A673 (cell line): ENCODE measurements around the gene NUP85. TPM values are rescaled to one million over a fixed set of nuclear protein-coding genes. Genes with fewer than 3 reads are reported as not detected.
"Not testable (repeated sequence)": the region's sequence is repeated elsewhere in the genome, so short reads cannot be mapped to it uniquely, and the experiment has no call there.

Experiments used
- BruUV-seq: library from RNA; stranded (reverse); fragments of 400-500 nt; replicated peaks from 2 replicates; lab custom pipeline; 2021; lab: Mats Ljungman, UMichigan
- CTCF ChIA-PET: fragments of 300-600 bp; sonication (Branson Sonifier 250); formaldehyde crosslinking; loops from one replicate; lab custom pipeline; 2022; ENCODE audit warnings: antibody characterized with exemption; lab: Charles Lee
- POLR2A ChIA-PET: fragments of 300-600 bp; sonication (Branson Sonifier 250); formaldehyde crosslinking; loops from one replicate; lab custom pipeline; 2022; ENCODE audit warnings: antibody characterized with exemption; ENCODE audit not compliant: low non-redundant PET; lab: Charles Lee
- DNase-seq: peaks from one replicate; pipeline ENCODE4 v3.0.0-alpha.2; 2015; ENCODE audit warnings: low spot score
- H3K27ac ChIP-seq: fragments of 200-600 bp; sonication (generic); 2 replicates; pipeline ENCODE4 v1.5.1; 2016; ENCODE audit warnings: mixed run types, low read depth, mild to moderate bottlenecking, mixed read lengths, antibody characterized with exemption, low read length; ENCODE audit not compliant: poor library complexity, severe bottlenecking
- H3K27me3 ChIP-seq: fragments of 200-600 bp; sonication (generic); replicated peaks from 2 replicates; pipeline ENCODE4 v1.6.1; 2017; ENCODE audit warnings: mixed run types, low read depth, mild to moderate bottlenecking, mixed read lengths, antibody characterized with exemption, low read length; ENCODE audit not compliant: insufficient read depth, poor library complexity
- H3K36me3 ChIP-seq: fragments of 200-600 bp; sonication (generic); 2 replicates; pipeline ENCODE4 v1.6.1; 2016; ENCODE audit warnings: mixed run types, mild to moderate bottlenecking, mixed read lengths, antibody characterized with exemption, low read length; ENCODE audit not compliant: insufficient read depth, poor library complexity, severe bottlenecking
- H3K4me1 ChIP-seq: fragments of 200-600 bp; sonication (generic); 2 replicates; pipeline ENCODE4 v1.6.1; 2017; ENCODE audit warnings: mixed run types, mild to moderate bottlenecking, mixed read lengths, antibody characterized with exemption, low read length; ENCODE audit not compliant: insufficient read depth, poor library complexity, severe bottlenecking
- H3K4me3 ChIP-seq: fragments of 200-600 bp; sonication (generic); 2 replicates; pipeline ENCODE4 v1.5.1; 2016; ENCODE audit warnings: low read depth, mixed run types, mild to moderate bottlenecking, mixed read lengths, low read length; ENCODE audit not compliant: poor library complexity, severe bottlenecking
- H3K9me3 ChIP-seq: fragments of 200-600 bp; sonication (generic); 2 replicates; pipeline ENCODE4 v1.6.1; 2016; ENCODE audit warnings: mixed run types, low read depth, mild to moderate bottlenecking, mixed read lengths, antibody characterized with exemption, low read length; ENCODE audit not compliant: poor library complexity, severe bottlenecking
- CTCF ChIP-seq: fragments of 300-800, 200-600 bp; sonication (generic); conservative IDR thresholded peaks from 2 replicates; pipeline ENCODE4 v1.5.1; 2017; ENCODE audit warnings: low read depth, mild to moderate bottlenecking, antibody characterized with exemption, low read length, moderate library complexity, mixed read lengths
- EZH2 ChIP-seq: fragments of 200-600 bp; sonication (generic); IDR thresholded peaks from 2 replicates; pipeline ENCODE4 v1.6.1; 2017; ENCODE audit warnings: borderline replicate concordance, low read depth, mild to moderate bottlenecking, mixed read lengths, antibody characterized with exemption, low read length; ENCODE audit not compliant: poor library complexity, severe bottlenecking
- intact Hi-C: fragments of 100-400 bp; cut with micrococcal nuclease; formaldehyde crosslinking; loops from one replicate; pipeline ENCODE4 v1.10.0; 2022; ENCODE audit not compliant: unreplicated experiment
- total RNA-seq: library from RNA; stranded (reverse); gene quantifications from 2 replicates; pipeline ENCODE4 v1.2.3, GENCODE V29; 2021

Gene NUP85
- total RNA-seq, 1 experiment from 2014 or later, result 140 TPM

GRCh38 chr17:75160211-75160610 lies 45.3 kb upstream of the NUP85 start:
- ChIA-PET CTCF (interaction anchor here (0.5 to 1.0 kb wide), 2 partner anchors 12 to 46 kb away, joined by 3 read pairs; no protein-coding TSS in a partner anchor), POLR2A (no interaction called here)
- Histone ChIP-seq H3K4me1 (no peaks in the 10 kb centered on the region), H3K27me3 (no peaks in the 10 kb centered on the region), H3K9me3 (no peaks in the 10 kb centered on the region), H3K4me3 (no peak overlapping the region), H3K27ac (no peak overlapping the region), H3K36me3 (peaks cover 16% of the 10 kb centered on the region)
- no TSS peak for BruUV-seq
- TF ChIP-seq CTCF (no peak), EZH2 (no peak)
- intact Hi-C loops, result no loop called here
- no peak for DNase-seq

GRCh38 chr17:75163074-75163473 lies 42.4 kb upstream of the NUP85 start:
- Histone ChIP-seq H3K4me3 (no peak overlapping the region), H3K4me1 (no peaks in the 10 kb centered on the region), H3K27ac (no peak overlapping the region), H3K9me3 (no peaks in the 10 kb centered on the region), H3K27me3 (no peaks in the 10 kb centered on the region), H3K36me3 (peaks cover 40% of the 10 kb centered on the region)
- intact Hi-C loops, result no loop called here
- TF ChIP-seq CTCF (no peak), EZH2 (no peak)
- no peak for DNase-seq
- ChIA-PET CTCF (no interaction called here), POLR2A (no interaction called here)
- BruUV-seq, result no TSS peak

GRCh38 chr17:75164606-75165005 lies 40.9 kb upstream of the NUP85 start:
- H3K9me3 ChIP-seq, H3K4me1 ChIP-seq, H3K27ac ChIP-seq, H3K27me3 ChIP-seq, DNase-seq, BruUV-seq, POLR2A ChIA-PET, CTCF ChIA-PET, H3K4me3 ChIP-seq, intact Hi-C loops: not testable (repeated sequence)
- peaks cover 50% of the 10 kb centered on the region for H3K36me3 ChIP-seq

- Histone ChIP-seq H3K36me3 (peaks cover 75% of the 10 kb centered on the region), H3K4me3 (no peak overlapping the region), H3K4me1 (peaks cover 8% of the 10 kb centered on the region), H3K27me3 (no peaks in the 10 kb centered on the region), H3K9me3 (no peaks in the 10 kb centered on the region), H3K27ac (no peak overlapping the region)
- BruUV-seq, result no TSS peak
- DNase-seq, result no peak
- ChIA-PET CTCF (interaction anchor here (0.7 kb wide), 1 partner anchor 189 kb away, joined by 6 read pairs; no protein-coding TSS in a partner anchor), POLR2A (no interaction called here)
- intact Hi-C loops, result no loop called here
- TF ChIP-seq CTCF (no peak), EZH2 (no peak)
Observed at GRCh38 chr17:75168998-75169397, 36.5 kb upstream of the NUP85 start.
